CD4-positive, alpha-beta memory T cell (primary cell): Measurements from ENCODE around the gene LOC101059915.
"Not testable (repeated sequence)": the region's sequence is repeated elsewhere in the genome, so short reads cannot be mapped to it uniquely, and the experiment has no call there.

Experiments used
- CTCF ChIA-PET: fragments of 350-600 bp; sonication (Branson Sonifier 250); formaldehyde crosslinking; loops from one replicate; lab custom pipeline; 2021; ENCODE audit warnings: inconsistent platforms; ENCODE audit not compliant: partially characterized antibody; lab: Charles Lee
- POLR2A ChIA-PET: fragments of 350-600 bp; sonication (Branson Sonifier 250); formaldehyde crosslinking; loops from one replicate; lab custom pipeline; 2021; ENCODE audit not compliant: partially characterized antibody; lab: Charles Lee
- DNase-seq, 5 donors: peaks; one replicate each; pipeline versions ENCODE4 v3.0.0 to v3.0.0-alpha.2; 2020 to 2022; ENCODE audit warnings: mixed read lengths in 1 of 5
- H3K27ac ChIP-seq: one replicate; pipeline ENCODE4 v1.7.0; 2013; ENCODE audit warnings: low read depth, low read length
- H3K27me3 ChIP-seq: 2 replicates; pipeline ENCODE4 v1.7.0; 2013; ENCODE audit warnings: mild to moderate bottlenecking, low read length, moderate library complexity; ENCODE audit not compliant: insufficient read depth
- H3K36me3 ChIP-seq: 2 replicates; pipeline ENCODE4 v1.7.0; 2013; ENCODE audit warnings: mild to moderate bottlenecking, low read length, moderate library complexity; ENCODE audit not compliant: insufficient read depth
- H3K4me1 ChIP-seq: 2 replicates; pipeline ENCODE4 v1.7.0; 2013; ENCODE audit warnings: mild to moderate bottlenecking, low read length, moderate library complexity; ENCODE audit not compliant: insufficient read depth
- H3K4me3 ChIP-seq, 2 donors: one replicate each; pipeline ENCODE4 v1.7.0; 2013; ENCODE audit warnings: low read length in 2 of 2, mild to moderate bottlenecking in 1 of 2
- H3K9me3 ChIP-seq, 2 donors: one replicate each; pipeline ENCODE4 v1.7.0; 2013; ENCODE audit warnings: low read length in 2 of 2, control low read depth in 1 of 2; ENCODE audit not compliant: control insufficient read depth in 1 of 2
- H3K27ac Mint-ChIP-seq, 7 donors: one replicate each; pipeline ENCODE4 v1.8.0; 2020 to 2021; ENCODE audit warnings: mixed read lengths in 7 of 7, mild to moderate bottlenecking in 6 of 7, inconsistent platforms in 3 of 7, moderate library complexity in 3 of 7
- H3K27me3 Mint-ChIP-seq, 2 donors: one replicate each; pipeline ENCODE4 v1.8.0; 2020 to 2021; ENCODE audit warnings: mixed read lengths in 2 of 2
- H3K36me3 Mint-ChIP-seq, 2 donors: one replicate each; pipeline ENCODE4 v1.8.0; 2020 to 2021; ENCODE audit warnings: mixed read lengths in 2 of 2, inconsistent platforms in 1 of 2, mild to moderate bottlenecking in 1 of 2
- H3K4me1 Mint-ChIP-seq, 4 donors: one replicate each; pipeline ENCODE4 v1.8.0; 2020 to 2021; ENCODE audit warnings: mixed read lengths in 4 of 4, mild to moderate bottlenecking in 1 of 4
- H3K4me3 Mint-ChIP-seq, 8 donors: one replicate each; pipeline ENCODE4 v1.8.0; 2020 to 2021; ENCODE audit warnings: mixed read lengths in 8 of 8, mild to moderate bottlenecking in 7 of 8, moderate library complexity in 6 of 8, inconsistent platforms in 3 of 8
- H3K9me3 Mint-ChIP-seq, 8 donors: one replicate each; pipeline ENCODE4 v1.8.0; 2020 to 2021; ENCODE audit warnings: mixed read lengths in 8 of 8, mild to moderate bottlenecking in 5 of 8, inconsistent platforms in 3 of 8, moderate library complexity in 1 of 8
- intact Hi-C: fragments of 100-400 bp; cut with micrococcal nuclease; formaldehyde crosslinking; loops from one replicate; pipeline ENCODE4 v1.15.1; 2023

Gene LOC101059915

GRCh38 chrX:71697466-71698298, 30.3 kb downstream of the LOC101059915 start:
- H3K27me3 Mint-ChIP-seq, CTCF ChIA-PET, POLR2A ChIA-PET: not testable (repeated sequence)

GRCh38 chrX:71698299-71699022, 31.1 kb downstream of the LOC101059915 start:
- H3K9me3 Mint-ChIP-seq, H3K27me3 ChIP-seq, CTCF ChIA-PET, H3K27me3 Mint-ChIP-seq, H3K36me3 Mint-ChIP-seq, H3K4me1 Mint-ChIP-seq, H3K27ac Mint-ChIP-seq, H3K4me3 ChIP-seq, DNase-seq, intact Hi-C loops, POLR2A ChIA-PET, H3K36me3 ChIP-seq, H3K4me1 ChIP-seq, H3K4me3 Mint-ChIP-seq, H3K9me3 ChIP-seq, H3K27ac ChIP-seq: not testable (repeated sequence)

More at GRCh38 chrX:71697466-71698298, 30.3 kb downstream of the LOC101059915 start:
- H3K9me3 ChIP-seq, H3K9me3 Mint-ChIP-seq, intact Hi-C loops, H3K36me3 Mint-ChIP-seq, H3K4me1 Mint-ChIP-seq, H3K4me3 ChIP-seq, H3K27ac Mint-ChIP-seq, H3K27me3 ChIP-seq, DNase-seq, H3K4me1 ChIP-seq, H3K4me3 Mint-ChIP-seq, H3K27ac ChIP-seq, H3K36me3 ChIP-seq: not testable (repeated sequence)

DNA sequence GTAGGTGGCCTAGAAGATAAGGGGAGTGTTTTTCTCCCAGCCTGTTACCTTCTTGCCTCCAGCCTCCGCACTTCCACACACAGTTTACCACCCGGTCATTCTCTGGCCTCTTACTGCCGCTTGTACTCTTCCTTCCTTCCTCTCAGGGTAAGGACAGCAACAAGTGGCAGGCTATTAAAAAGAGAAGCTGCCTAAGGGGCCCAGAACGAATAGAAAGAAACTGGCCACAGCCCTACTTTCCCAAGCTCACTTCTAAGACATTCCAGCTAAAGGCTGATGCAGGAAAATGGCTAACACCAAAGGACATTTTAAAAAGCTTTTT, 31.6 kb downstream of the LOC101059915 start:
- H3K27me3 Mint-ChIP-seq, H3K9me3 ChIP-seq, POLR2A ChIA-PET, H3K27me3 ChIP-seq, H3K36me3 Mint-ChIP-seq, CTCF ChIA-PET, H3K4me1 ChIP-seq, H3K36me3 ChIP-seq, H3K27ac ChIP-seq, H3K9me3 Mint-ChIP-seq, H3K4me3 ChIP-seq, H3K4me3 Mint-ChIP-seq, DNase-seq, H3K27ac Mint-ChIP-seq, intact Hi-C loops, H3K4me1 Mint-ChIP-seq: not testable (repeated sequence)

GRCh38 chrX:71702853-71703252, 35.5 kb downstream of the LOC101059915 start:
- intact Hi-C loops, result not testable (repeated sequence)

GRCh38 chrX:71714064-71714463, 46.7 kb downstream of the LOC101059915 start:
- CTCF ChIA-PET, result not testable (repeated sequence)

More at GRCh38 chrX:71702853-71703252, 35.5 kb downstream of the LOC101059915 start:
- DNase-seq, H3K27ac Mint-ChIP-seq, H3K9me3 Mint-ChIP-seq, H3K9me3 ChIP-seq, H3K27ac ChIP-seq, H3K27me3 ChIP-seq, H3K27me3 Mint-ChIP-seq, H3K4me1 ChIP-seq, H3K4me3 Mint-ChIP-seq, CTCF ChIA-PET, POLR2A ChIA-PET, H3K4me3 ChIP-seq, H3K4me1 Mint-ChIP-seq, H3K36me3 Mint-ChIP-seq, H3K36me3 ChIP-seq: not testable (repeated sequence)

DNA sequence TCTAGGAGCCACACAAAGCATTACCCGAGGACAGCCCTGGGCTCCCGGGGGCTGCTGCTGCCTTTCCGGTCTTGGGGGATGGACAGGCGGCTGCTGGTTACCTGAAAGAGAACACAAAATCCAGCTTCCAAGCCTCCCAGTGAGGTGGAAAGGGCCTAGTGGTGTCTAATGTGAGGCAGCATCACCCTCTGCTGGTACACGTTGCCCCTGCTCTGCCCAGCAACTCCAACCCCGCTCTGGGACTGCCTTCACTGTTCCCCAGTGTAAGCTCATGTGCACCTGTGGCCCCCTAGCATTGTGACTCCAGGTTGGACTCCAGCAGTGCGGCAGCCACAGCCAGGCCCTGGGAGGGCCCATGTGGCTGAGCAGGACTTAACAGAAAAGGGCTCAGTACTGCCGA, 48.2 kb downstream of the LOC101059915 start:
- POLR2A ChIA-PET, H3K4me1 Mint-ChIP-seq, intact Hi-C loops: not testable (repeated sequence)

More at GRCh38 chrX:71714064-71714463, 46.7 kb downstream of the LOC101059915 start:
- H3K27ac ChIP-seq, DNase-seq, H3K27me3 ChIP-seq, H3K4me3 Mint-ChIP-seq, POLR2A ChIA-PET, H3K36me3 ChIP-seq, H3K9me3 Mint-ChIP-seq, H3K27ac Mint-ChIP-seq, H3K4me1 ChIP-seq, H3K36me3 Mint-ChIP-seq, intact Hi-C loops, H3K9me3 ChIP-seq, H3K27me3 Mint-ChIP-seq, H3K4me1 Mint-ChIP-seq, H3K4me3 ChIP-seq: not testable (repeated sequence)

DNA sequence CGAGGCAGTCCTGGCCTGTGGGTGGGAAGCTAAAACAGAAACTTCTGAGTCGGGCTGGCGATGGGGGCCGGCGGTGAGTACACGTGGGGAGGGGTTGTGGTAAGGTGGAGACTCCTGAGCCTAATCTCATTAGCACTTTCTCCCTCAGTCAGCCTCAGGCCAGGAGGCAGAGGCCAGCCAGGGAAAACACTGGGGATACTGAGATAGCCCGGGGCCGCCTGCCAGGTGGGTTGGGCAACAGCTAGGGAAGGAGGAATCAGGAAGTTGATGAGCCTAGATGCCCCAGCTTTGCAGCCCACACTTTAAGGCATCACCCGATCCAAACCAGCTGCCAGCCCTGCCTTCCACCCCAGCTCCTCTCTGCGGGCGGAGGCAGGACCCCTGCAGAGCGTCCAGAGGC, 49.0 kb downstream of the LOC101059915 start:
- DNase-seq, H3K9me3 ChIP-seq, H3K27me3 Mint-ChIP-seq, H3K27me3 ChIP-seq, H3K27ac ChIP-seq, H3K4me1 Mint-ChIP-seq, H3K4me3 Mint-ChIP-seq, POLR2A ChIA-PET, H3K36me3 ChIP-seq, H3K27ac Mint-ChIP-seq, CTCF ChIA-PET, H3K4me1 ChIP-seq, H3K36me3 Mint-ChIP-seq, H3K9me3 Mint-ChIP-seq, intact Hi-C loops, H3K4me3 ChIP-seq: not testable (repeated sequence)

More for the DNA sequence above, 48.2 kb downstream of the LOC101059915 start:
- DNase-seq, H3K27me3 Mint-ChIP-seq, H3K4me3 ChIP-seq, H3K9me3 Mint-ChIP-seq, H3K27ac Mint-ChIP-seq, CTCF ChIA-PET, H3K27me3 ChIP-seq, H3K4me1 ChIP-seq, H3K27ac ChIP-seq, H3K4me3 Mint-ChIP-seq, H3K9me3 ChIP-seq, H3K36me3 ChIP-seq, H3K36me3 Mint-ChIP-seq: not testable (repeated sequence)
